Gastrocnemius medialis (tissue), 4 donors: Measurements from ENCODE around the gene MYT1. TPM values are rescaled to one million over a fixed set of nuclear protein-coding genes. Genes with fewer than 3 reads are reported as not detected.

Experiments
- ATAC-seq, 2 donors: fragments of 150-250 bp; one replicate each; pipeline ENCODE4 v1.9.1; 2016
- DNase-seq, 2 donors: peaks; one replicate each; pipeline ENCODE4 v3.0.0-alpha.2; 2019
- H3K27ac ChIP-seq, 4 donors: fragments of 200-600 bp; sonication (generic); 1 replicate in 1 of 4; 2 replicates in 3 of 4; pipeline ENCODE4 v1.5.1; 2016 to 2018; ENCODE audit warnings: mild to moderate bottlenecking in 2 of 4, moderate library complexity in 1 of 4
- H3K27me3 ChIP-seq, 3 donors: fragments of 200-600 bp; sonication (generic) in 2 of 3; 1 replicate in 1 of 3; 2 replicates in 2 of 3; pipeline versions ENCODE4 v1.5.1 to v1.6.0; 2016 to 2019; ENCODE audit warnings: mild to moderate bottlenecking in 1 of 3, moderate library complexity in 1 of 3
- H3K36me3 ChIP-seq, 2 donors: fragments of 200-600 bp; sonication (generic) in 1 of 2; one replicate each; pipeline ENCODE4 v1.5.1; 2017 to 2018
- H3K4me1 ChIP-seq, 2 donors: fragments of 200-600 bp; sonication (generic) in 1 of 2; one replicate each; pipeline ENCODE4 v1.5.1; 2016 to 2017; ENCODE audit warnings: mild to moderate bottlenecking in 2 of 2
- H3K4me3 ChIP-seq, 4 donors: fragments of 200-600 bp; sonication (generic) in 3 of 4; 1 replicate in 1 of 4; 2 replicates in 3 of 4; pipeline ENCODE4 v1.5.1; 2016 to 2019; ENCODE audit warnings: mild to moderate bottlenecking in 2 of 4
- H3K9me3 ChIP-seq, 3 donors: fragments of 200-600 bp; sonication (generic) in 2 of 3; 1 replicate in 1 of 3; 2 replicates in 2 of 3; pipeline ENCODE4 v1.5.1; 2016 to 2019
- CTCF ChIP-seq, 5 experiments: fragments of 450-650 bp in 3 of 5; fragments of 200-600 bp in 2 of 5; sonication (generic) in 2 of 5; IDR thresholded peaks in 4 of 5; conservative IDR thresholded peaks in 1 of 5; 1 replicate in 4 of 5; 2 replicates in 1 of 5; pipeline ENCODE4 v1.5.1; 2016 to 2019; ENCODE audit warnings: antibody characterized with exemption in 5 of 5, mild to moderate bottlenecking in 3 of 5, moderate library complexity in 3 of 5
- POLR2A ChIP-seq, 2 donors: fragments of 450-650 bp; IDR thresholded peaks; one replicate each; pipeline ENCODE4 v1.6.1; 2017; ENCODE audit warnings: antibody characterized with exemption in 2 of 2, mild to moderate bottlenecking in 2 of 2, moderate library complexity in 2 of 2
- in situ Hi-C, 4 donors: fragments of 200-750 bp; cut with MboI; loops; one replicate each; pipeline versions ENCODE4 v1.15.0 to v1.8.0; 2017; ENCODE audit warnings: low sequenced_read_pairs in 4 of 4
- intact Hi-C: fragments of 100-400 bp; cut with DNase I; formaldehyde crosslinking; loops from one replicate; pipeline ENCODE4 v1.15.1; 2023; ENCODE audit warnings: low total_unique reads
- total RNA-seq, 4 donors: library from RNA; depleted of rRNA; stranded (reverse); fragments of >200 nt; gene quantifications; one replicate each; pipeline versions ENCODE4 v1.1.0 to v1.2.3, GENCODE V29; 2016

The MYT1 gene
- total RNA-seq, 4 donors from 2014 or later: not detected

DNA sequence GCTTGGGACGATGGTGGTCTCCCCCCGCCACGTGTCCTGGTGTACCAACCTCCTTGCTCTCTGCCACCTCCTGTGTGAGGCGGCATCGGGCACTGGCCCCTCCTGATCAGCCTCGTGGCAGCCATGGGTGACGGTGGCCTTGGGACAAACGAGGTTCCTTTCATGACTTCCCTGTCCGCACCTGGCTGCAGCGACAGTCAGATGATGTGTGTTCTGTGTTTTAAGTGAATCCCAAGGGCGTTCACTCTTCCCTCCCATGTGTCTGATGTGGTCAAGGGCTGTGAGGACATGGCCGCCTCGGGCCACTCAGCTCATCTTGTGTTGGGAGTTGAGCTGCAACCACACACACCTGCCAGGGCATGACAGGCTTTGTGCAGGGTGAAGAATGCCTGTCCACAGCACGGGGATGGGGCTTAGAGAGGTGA is 60.9 kb downstream of the MYT1 start:
- ATAC-seq (no peak), DNase-seq (no peak)
- in situ Hi-C loops (no loop called here), intact Hi-C loops (no loop called here)
- Histone ChIP-seq H3K27me3 (no peaks in the 10 kb centered on the region), H3K36me3 (no peaks in the 10 kb centered on the region), H3K27ac (no peak overlapping the region), H3K9me3 (no peaks in the 10 kb centered on the region), H3K4me1 (peaks cover 18 to 21% of the 10 kb centered on the region in 2 donors), H3K4me3 (no peak overlapping the region)
- TF ChIP-seq CTCF (IDR thresholded peaks at IDR 0.05 in 4 of 5, conservative IDR thresholded peaks at IDR 0.05 in 1 of 5): no peak
- no peak for TF ChIP-seq POLR2A (IDR thresholded peaks at IDR 0.05)

- no peaks in the 10 kb centered on the region for H3K36me3 ChIP-seq
- no peak overlapping the region for H3K4me3 ChIP-seq
- ATAC-seq (no peak), DNase-seq (no peak)
- in situ Hi-C loops (no loop called here), intact Hi-C loops (no loop called here)
- peaks cover 18 to 21% of the 10 kb centered on the region in 2 donors for H3K4me1 ChIP-seq
- H3K9me3 ChIP-seq: no peaks in the 10 kb centered on the region
- H3K27ac ChIP-seq: no peak overlapping the region
- no peaks in the 10 kb centered on the region for H3K27me3 ChIP-seq
- no peak for TF ChIP-seq CTCF (IDR thresholded peaks at IDR 0.05 in 4 of 5, conservative IDR thresholded peaks at IDR 0.05 in 1 of 5)
- TF ChIP-seq POLR2A (IDR thresholded peaks at IDR 0.05): no peak
Observed at GRCh38 chr20:64225828-64226598, 61.8 kb downstream of the MYT1 start.

GRCh38 chr20:64226686-64227580 is 62.7 kb downstream of the MYT1 start:
- in situ Hi-C loops: no loop called here
- H3K9me3 ChIP-seq: no peaks in the 10 kb centered on the region
- no peak overlapping the region for H3K27ac ChIP-seq
- H3K27me3 ChIP-seq: no peaks in the 10 kb centered on the region
- peaks cover 18 to 21% of the 10 kb centered on the region in 2 donors for H3K4me1 ChIP-seq
- ATAC-seq (no peak), DNase-seq (no peak)
- no peak overlapping the region for H3K4me3 ChIP-seq
- H3K36me3 ChIP-seq: no peaks in the 10 kb centered on the region
- TF ChIP-seq CTCF (IDR thresholded peaks at IDR 0.05 in 4 of 5, conservative IDR thresholded peaks at IDR 0.05 in 1 of 5) (no peak), POLR2A (IDR thresholded peaks at IDR 0.05) (no peak)
- intact Hi-C loops: no loop called here

DNA sequence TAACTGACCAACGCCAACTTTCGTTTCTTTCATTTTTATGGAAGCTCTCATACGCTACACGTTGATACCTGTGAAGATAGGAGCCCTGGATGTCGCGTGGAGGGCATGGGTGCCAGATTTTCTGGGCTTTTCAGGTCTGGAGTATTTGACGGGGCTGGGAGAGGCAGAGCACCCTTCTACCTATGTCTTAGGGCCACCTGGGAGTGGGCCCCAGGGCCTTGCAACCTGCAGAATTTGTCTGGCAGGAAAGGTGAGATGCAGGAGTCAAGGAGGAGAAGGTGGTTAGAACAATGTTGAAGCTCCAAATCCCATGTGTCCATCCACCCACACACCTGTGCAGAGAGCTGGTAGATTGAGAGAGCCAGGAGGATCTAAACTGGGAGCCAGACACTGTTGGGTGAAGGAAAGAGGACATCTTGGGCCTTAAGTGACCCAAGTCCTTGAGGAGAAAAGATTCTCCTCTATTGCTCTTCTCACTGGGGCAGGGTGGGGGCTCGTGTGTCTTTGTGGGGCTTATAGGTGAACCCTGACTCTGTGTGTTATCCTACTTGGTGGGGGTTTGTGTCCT is 63.9 kb downstream of the MYT1 start:
- DNase-seq: no peak

More for the DNA sequence above, 63.9 kb downstream of the MYT1 start:
- H3K4me1 ChIP-seq: peaks cover 10 to 16% of the 10 kb centered on the region in 2 donors
- in situ Hi-C loops: no loop called here
- H3K9me3 ChIP-seq: no peaks in the 10 kb centered on the region
- ATAC-seq: no peak
- H3K27me3 ChIP-seq: no peaks in the 10 kb centered on the region
- H3K27ac ChIP-seq: no peak overlapping the region
- intact Hi-C loops: no loop called here
- TF ChIP-seq CTCF (IDR thresholded peaks at IDR 0.05 in 4 of 5, conservative IDR thresholded peaks at IDR 0.05 in 1 of 5) (no peak), POLR2A (IDR thresholded peaks at IDR 0.05) (no peak)
- H3K4me3 ChIP-seq: no peak overlapping the region
- no peaks in the 10 kb centered on the region for H3K36me3 ChIP-seq
